OCI-M2 (cell line): Measurements from ENCODE around the gene NTRK2.
"Not testable (repeated sequence)": the region's sequence is repeated elsewhere in the genome, so short reads cannot be mapped to it uniquely, and the experiment has no call there.

Experiments
- DNase-seq: peaks from one replicate; lab custom pipeline; 2025; ENCODE audit not compliant: unreplicated experiment; lab: John Stamatoyannopoulos, UW

NTRK2 gene

DNA sequence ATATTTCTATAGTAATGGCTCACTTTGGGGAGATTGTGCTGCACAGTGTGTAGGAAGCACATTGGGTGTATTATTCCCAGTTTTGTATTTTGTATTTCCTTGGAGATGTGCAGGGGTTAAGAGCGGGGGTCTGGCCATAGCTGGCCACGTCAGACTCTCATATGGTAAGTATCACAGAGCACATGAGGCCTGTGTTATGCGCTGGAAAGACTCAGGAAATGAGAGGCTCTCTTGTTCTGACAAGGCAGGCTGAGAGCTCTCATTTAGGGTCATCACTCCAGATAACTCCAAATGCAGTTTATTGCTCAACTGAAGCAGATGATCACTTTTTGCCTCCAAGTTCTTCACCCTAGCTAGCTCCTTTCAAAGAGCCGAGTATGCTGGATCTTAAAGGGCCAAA is 205.7 kb downstream of the NTRK2 start:
- DNase-seq: no peak

GRCh38 chr9:84879631-84880030 is 210.1 kb downstream of the NTRK2 start:
- DNase-seq: no peak

DNA sequence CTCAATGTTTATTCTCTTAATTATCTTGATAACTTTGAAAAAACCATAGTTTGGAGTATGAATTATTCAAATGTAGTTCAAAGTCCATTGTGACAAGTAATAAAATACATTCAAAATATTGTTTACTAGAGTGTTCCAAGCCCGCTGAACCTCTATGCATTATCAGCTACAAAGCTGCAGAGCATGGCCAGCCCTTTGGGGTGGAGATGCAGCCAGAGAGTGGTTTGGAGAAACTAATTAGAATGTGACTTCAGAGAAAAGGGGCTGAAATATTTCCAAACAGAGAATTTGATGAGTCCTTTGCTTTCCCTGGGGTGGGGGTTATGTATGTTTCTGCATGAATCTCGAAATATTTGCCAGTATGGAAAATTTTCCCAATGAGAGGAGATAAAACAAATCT is 211.3 kb downstream of the NTRK2 start:
- DNase-seq: no peak

DNA sequence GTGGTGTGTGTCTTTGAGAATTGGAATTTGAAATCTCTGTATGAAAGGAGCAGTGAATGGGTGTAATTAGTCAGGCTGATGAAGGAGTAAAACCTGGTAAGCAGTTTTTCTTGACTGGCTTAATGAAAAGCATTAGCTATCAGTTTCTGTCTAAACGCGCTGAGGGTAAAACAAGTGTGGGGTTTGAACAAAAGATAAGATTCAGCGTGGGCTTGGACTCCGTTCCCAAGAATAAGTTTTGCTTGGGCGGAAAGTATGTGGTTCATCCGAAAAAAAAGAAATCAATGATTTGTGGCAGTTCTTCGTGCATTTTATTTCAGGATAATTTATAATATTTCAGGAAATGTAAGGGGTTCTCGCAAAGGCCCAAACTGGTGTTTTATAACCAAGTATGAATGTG is 217.3 kb downstream of the NTRK2 start:
- no peak for DNase-seq

GRCh38 chr9:84891924-84892323 is 222.4 kb downstream of the NTRK2 start:
- DNase-seq: no peak

DNA sequence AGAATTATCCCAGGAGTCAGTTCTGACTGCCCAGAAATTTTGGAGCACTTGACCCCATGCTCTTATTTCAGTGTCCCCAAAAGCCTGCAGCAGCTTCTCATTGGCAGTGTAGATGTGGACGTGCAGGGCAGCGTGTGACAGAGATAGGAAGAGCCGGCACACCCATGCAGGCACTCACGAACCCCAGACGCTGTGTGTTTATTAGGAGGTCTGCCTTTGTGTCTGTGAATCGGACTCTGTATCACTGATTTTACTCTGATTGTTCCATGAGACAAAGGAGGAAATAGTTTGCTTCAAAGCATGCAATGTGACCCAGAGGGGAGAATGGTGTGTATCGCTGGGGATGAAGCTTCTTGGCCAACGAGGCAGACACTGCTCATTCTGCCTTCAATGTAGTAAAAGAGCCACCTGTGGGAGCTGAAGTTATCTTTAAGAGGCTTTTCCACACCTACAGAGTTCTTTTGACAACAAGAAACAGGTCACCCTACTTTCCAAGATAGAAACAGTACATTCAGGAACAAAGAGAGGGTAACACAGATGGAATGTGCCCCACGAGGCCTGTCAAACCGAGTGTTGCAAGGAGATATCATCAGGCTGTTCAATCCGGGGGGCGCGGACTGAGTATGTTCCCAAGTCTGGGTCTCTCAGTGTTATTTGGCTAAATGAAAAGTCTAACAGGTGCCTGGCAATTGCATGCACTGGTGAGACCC is 224.0 kb downstream of the NTRK2 start:
- no peak for DNase-seq

- no peak for DNase-seq
These were observed 225.3 kb downstream of the NTRK2 start for GRCh38 chr9:84894859-84895258.

GRCh38 chr9:84897362-84898094 is 228.0 kb downstream of the NTRK2 start:
- DNase-seq: no peak

DNA sequence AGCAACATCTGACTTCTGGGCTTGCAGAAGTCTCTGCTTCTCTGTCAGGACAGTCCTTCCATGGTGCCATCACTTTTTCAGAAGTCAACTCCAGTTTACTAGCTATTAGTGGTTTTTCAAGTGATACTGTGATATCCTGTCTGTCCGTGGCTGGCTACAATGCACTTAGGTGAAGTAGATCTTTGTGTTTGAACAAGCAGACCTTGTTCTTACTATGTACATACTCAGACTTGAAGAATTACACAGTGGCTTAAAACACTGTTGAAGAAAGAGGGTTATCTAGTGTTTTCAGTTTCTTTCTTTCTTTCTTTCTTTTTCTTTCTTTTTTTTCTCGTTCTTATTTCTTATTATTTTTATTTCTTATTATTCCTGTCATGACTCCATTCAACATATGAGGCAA is 228.7 kb downstream of the NTRK2 start:
- no peak for DNase-seq

- DNase-seq: not testable (repeated sequence)
These were observed 229.1 kb downstream of the NTRK2 start for GRCh38 chr9:84898618-84899017.

- DNase-seq: no peak
These were observed 229.8 kb downstream of the NTRK2 start for GRCh38 chr9:84899326-84899725.

DNA sequence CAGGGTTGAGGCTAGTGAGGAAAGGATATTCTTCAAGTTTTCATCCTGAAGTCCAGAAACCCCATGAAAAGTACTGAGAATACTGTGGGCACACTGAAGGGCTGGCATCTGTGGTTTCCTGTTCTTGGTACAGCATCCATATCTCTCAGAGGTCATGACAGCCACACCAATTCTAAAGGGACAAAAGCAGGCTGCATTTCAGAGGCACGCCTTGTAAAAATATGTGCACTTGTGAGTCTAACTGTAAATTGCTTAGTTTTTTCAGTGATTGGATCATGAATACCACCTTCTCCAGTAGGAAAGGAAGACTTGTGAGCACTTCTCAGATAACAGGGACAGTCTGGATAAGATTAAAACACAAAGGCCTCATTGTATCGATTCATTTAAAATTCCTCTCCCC is 230.9 kb downstream of the NTRK2 start:
- no peak for DNase-seq

- no peak for DNase-seq
These were observed 234.4 kb downstream of the NTRK2 start for GRCh38 chr9:84903963-84904362.

- DNase-seq: no peak
These were observed 247.2 kb downstream of the NTRK2 start for GRCh38 chr9:84916769-84917168.

DNA sequence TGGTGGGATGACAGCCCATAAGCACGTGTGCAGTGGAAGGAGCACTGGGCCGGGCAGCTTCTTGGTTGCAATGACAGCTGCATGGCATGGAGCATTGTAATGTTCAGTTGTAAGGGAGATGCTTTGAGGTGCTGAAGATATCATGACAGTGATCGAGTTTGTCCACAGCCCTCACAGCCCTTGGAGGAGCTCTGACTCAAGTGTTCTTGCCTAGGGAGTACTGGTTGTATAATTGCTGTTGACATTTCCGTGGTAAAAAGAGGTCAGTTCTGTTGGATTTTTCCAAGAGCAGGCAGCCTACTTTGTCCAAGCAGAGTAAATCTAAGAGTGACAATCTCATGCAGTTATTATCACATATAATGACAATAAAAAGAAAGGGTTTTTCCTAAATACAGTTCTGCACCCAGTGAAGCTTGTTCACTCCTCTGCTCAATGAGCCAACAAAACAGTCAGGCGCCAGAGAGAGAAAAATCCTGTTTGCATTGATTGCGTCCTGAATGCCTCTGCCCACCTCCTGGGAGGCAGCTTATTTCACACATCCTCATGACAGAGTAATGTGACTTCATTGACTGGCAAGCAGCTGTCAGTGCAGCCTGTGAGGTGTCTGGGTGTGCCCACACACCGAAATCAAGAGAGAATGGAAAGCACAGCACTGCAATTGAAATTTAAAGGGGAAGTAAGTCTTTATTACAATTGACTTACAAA is 248.0 kb downstream of the NTRK2 start:
- no peak for DNase-seq

DNA sequence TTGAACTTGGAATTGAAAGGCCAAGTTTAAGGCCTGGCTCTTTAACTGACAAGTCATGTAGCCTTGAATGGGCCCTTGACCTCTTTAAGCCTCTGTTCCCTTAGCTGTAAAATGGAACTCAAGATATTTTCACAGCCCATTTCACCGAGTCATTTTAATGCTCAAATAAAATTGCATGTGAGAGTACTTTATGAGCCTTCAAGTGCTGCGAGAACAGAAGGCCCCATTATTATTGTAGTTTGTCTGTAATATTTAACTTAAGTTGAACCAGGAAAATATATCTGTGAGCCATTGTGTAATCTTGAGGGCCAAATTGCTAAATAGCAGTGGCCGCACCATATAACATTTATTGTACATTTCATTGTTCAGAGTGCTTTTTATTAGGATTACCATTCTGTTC is 249.9 kb downstream of the NTRK2 start:
- DNase-seq: no peak

DNA sequence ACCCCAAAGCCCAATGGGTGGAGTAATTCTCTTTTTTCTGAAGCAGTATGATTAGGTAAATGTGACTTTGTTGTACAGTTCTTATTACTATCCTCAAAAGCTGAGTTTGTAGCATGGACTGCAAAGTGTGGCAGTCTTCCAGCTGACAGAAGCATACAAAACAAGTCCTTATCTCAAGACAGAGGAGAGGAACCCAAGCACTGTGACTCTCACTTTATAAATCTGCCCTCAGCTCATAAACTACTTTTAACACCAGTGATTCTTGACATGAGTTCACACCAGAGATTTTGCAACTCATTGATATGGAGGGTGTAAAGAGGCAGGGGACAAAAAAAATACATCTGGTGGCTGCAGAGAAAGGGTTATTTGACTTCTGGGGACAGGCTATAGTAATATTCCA is 251.6 kb downstream of the NTRK2 start:
- DNase-seq: no peak

GRCh38 chr9:84922051-84922450 is 252.5 kb downstream of the NTRK2 start:
- DNase-seq: no peak

DNA sequence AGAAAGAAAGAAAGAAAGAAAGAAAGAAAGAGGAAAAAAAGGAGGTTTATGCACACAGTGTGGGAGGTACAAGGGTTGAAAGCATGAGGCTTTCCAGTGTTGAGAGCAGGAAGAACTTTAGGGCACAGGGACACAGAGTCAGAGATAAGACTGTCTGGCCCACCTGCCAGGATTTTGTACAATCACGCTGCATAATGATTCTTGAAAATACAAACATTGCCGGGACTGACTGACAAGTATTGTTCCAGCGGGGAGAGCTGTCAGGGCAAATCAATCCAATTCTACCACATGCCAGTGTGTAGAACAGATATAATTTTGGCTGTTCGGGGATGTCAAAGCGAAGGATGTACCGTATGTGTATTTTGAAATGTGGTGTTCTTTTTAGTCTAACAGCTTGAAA is 254.7 kb downstream of the NTRK2 start:
- no peak for DNase-seq

GRCh38 chr9:84925225-84925872 is 255.8 kb downstream of the NTRK2 start:
- DNase-seq: no peak

DNA sequence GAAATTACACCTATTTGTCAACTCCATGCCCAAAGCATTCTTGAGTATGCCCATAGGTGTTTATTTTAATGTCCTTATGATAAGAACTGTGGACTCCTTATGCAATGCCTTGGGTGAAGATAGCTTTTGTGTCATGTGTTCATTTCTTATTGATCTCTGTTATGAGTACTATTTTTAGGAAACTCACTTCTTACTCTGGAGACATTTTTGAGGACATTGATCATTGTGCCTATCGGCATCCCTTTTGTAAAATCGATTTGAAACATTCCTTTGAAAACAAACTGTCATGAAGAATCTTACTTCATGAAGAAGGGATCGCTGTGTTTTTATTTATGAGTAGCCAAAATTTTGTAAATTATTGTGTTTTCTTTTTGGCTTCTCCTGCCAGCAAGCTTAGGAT is 257.3 kb downstream of the NTRK2 start:
- DNase-seq: no peak

GRCh38 chr9:84928419-84928818 is 258.9 kb downstream of the NTRK2 start:
- no peak for DNase-seq
